Tibial nerve (tissue), 4 donors: Measurements from ENCODE around the gene PLA2G6. TPM values are rescaled to one million over a fixed set of nuclear protein-coding genes. Genes with fewer than 3 reads are reported as not detected.

Source experiments
- DNase-seq, 2 donors: peaks; one replicate each; pipeline ENCODE4 v3.0.0-alpha.2; 2019; ENCODE audit warnings: low spot score in 2 of 2
- H3K27ac ChIP-seq, 4 donors: fragments of 200-600 bp; sonication (generic) in 3 of 4; one replicate each; pipeline ENCODE4 v1.5.1; 2017 to 2019; ENCODE audit warnings: mild to moderate bottlenecking in 1 of 4
- H3K27me3 ChIP-seq, 2 donors: fragments of 200-600 bp; sonication (generic) in 1 of 2; one replicate each; pipeline versions ENCODE4 v1.5.1 to v1.6.0; 2017 to 2019
- H3K36me3 ChIP-seq, 3 donors: fragments of 200-600 bp; sonication (generic); one replicate each; pipeline ENCODE4 v1.5.1; 2018 to 2019
- H3K4me1 ChIP-seq, 4 donors: fragments of 200-600 bp; sonication (generic) in 3 of 4; one replicate each; pipeline ENCODE4 v1.5.1; 2017 to 2019
- H3K4me3 ChIP-seq, 4 donors: fragments of 200-600 bp; sonication (generic) in 3 of 4; one replicate each; pipeline ENCODE4 v1.5.1; 2017 to 2019; ENCODE audit warnings: mild to moderate bottlenecking in 1 of 4, moderate library complexity in 1 of 4
- H3K9me3 ChIP-seq, 4 donors: fragments of 200-600 bp; sonication (generic) in 3 of 4; one replicate each; pipeline ENCODE4 v1.5.1; 2017 to 2019
- EP300 ChIP-seq, 2 donors: sonication (generic); formaldehyde crosslinking; IDR thresholded peaks; one replicate each; pipeline ENCODE4 v1.6.1; 2017; ENCODE audit warnings: antibody characterized with exemption in 2 of 2, mild to moderate bottlenecking in 1 of 2
- POLR2A ChIP-seq, 2 donors: fragments of 450-650 bp; IDR thresholded peaks; one replicate each; pipeline ENCODE4 v1.6.1; 2017; ENCODE audit warnings: antibody characterized with exemption in 2 of 2, mild to moderate bottlenecking in 2 of 2, moderate library complexity in 2 of 2
- WGBS, 2 donors: methylation state at CpG; one replicate each; pipeline ENCODE4 v1.1.5; 2018; 5-methylcytosine and 5-hydroxymethylcytosine counted together
- small RNA-seq: library from RNA; depleted of rRNA; stranded (forward); fragments of <200 nt; gene quantifications from one replicate; pipeline ENCODE3, GENCODE V24; 2016
- total RNA-seq, 4 donors: library from RNA; depleted of rRNA; stranded (reverse); fragments of >200 nt; gene quantifications; one replicate each; pipeline ENCODE4 v1.1.0, GENCODE V29; 2016
- TF ChIP-seq, protein P1 (sequence below), 5 experiments: fragments of 200-600 bp in 3 of 5; fragments of 450-650 bp in 2 of 5; sonication (generic) in 3 of 5; IDR thresholded peaks; one replicate each; pipeline ENCODE4 v1.5.1; 2016 to 2019; ENCODE audit warnings: antibody characterized with exemption in 5 of 5, mild to moderate bottlenecking in 3 of 5, moderate library complexity in 2 of 5

PLA2G6 gene
- total RNA-seq, 4 donors from 2014 or later: 48.5 to 60.3 (median 55.1) TPM

DNA sequence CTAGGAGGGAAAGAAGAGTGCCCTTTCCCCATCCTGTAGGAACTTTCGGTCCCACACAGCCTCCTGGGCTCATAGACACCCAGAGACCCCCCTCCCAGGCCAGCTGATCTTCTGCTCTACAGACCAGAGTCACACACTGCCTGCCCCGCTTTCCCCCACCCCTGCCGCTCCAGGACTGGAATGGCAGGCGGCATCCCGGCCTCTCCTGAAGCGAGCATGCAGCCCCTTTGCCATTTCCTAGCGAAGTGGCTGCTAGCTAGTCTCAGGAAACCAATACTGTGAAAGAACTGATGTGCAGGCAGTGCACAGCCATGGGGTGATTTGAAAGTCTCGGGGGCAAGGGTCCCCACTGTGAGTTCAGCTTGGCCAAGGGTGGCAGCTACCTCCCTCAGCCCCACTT lies 116.1 kb downstream of the PLA2G6 start:
- TF ChIP-seq EP300 (IDR thresholded peaks at IDR 0.05) (no peak), POLR2A (IDR thresholded peaks at IDR 0.05) (no peak)
- TF ChIP-seq, protein P1, sequence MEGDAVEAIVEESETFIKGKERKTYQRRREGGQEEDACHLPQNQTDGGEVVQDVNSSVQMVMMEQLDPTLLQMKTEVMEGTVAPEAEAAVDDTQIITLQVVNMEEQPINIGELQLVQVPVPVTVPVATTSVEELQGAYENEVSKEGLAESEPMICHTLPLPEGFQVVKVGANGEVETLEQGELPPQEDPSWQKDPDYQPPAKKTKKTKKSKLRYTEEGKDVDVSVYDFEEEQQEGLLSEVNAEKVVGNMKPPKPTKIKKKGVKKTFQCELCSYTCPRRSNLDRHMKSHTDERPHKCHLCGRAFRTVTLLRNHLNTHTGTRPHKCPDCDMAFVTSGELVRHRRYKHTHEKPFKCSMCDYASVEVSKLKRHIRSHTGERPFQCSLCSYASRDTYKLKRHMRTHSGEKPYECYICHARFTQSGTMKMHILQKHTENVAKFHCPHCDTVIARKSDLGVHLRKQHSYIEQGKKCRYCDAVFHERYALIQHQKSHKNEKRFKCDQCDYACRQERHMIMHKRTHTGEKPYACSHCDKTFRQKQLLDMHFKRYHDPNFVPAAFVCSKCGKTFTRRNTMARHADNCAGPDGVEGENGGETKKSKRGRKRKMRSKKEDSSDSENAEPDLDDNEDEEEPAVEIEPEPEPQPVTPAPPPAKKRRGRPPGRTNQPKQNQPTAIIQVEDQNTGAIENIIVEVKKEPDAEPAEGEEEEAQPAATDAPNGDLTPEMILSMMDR (IDR thresholded peaks at IDR 0.05): no peak
- no peak for DNase-seq
- Histone ChIP-seq H3K9me3 (no peaks in the 10 kb centered on the region), H3K27ac (peak overlapping the region in 3 of 4 donors; percentile 30 to 96 (median 60)), H3K4me1 (peaks cover 0 to 55% (median 21%) of the 10 kb centered on the region in 4 donors), H3K4me3 (no peak overlapping the region), H3K36me3 (peaks cover 0 to 89% (median 13%) of the 10 kb centered on the region in 3 donors), H3K27me3 (no peaks in the 10 kb centered on the region)
- WGBS, 2 donors: 89 to 97% methylated on average over 8 of the region's 8 CpGs

DNA sequence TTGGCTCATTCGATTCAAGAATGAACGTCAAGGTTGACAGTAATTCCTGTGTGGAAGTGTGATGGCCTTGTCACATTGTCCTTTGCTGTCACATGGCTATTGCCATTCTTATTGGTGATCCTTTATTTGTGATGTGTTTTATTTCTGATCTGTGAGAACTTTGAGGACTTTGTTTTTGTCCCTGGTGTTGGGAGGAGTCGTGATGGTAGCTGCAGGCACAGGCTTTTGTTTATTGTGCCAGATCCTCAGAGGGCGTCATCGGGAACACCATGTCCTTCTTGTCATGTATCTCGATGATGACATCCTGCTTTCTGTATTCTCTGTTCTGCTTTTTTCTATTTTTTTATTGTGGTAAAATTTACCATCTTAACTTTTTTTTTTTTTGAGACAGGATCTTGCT lies 118.8 kb downstream of the PLA2G6 start:
- peak; percentile 59 to 71 for DNase-seq
- peak overlapping the region; percentile 63 to 96 (median 92) for H3K27ac ChIP-seq
- no peaks in the 10 kb centered on the region for H3K9me3 ChIP-seq
- H3K36me3 ChIP-seq: peaks cover 0 to 81% (median 17%) of the 10 kb centered on the region in 3 donors
- WGBS, 2 donors: 43 to 50% methylated on average over 6 of the region's 6 CpGs
- H3K4me3 ChIP-seq: no peak overlapping the region
- H3K4me1 ChIP-seq: peaks cover 0 to 33% (median 11%) of the 10 kb centered on the region in 4 donors
- TF ChIP-seq EP300 (IDR thresholded peaks at IDR 0.05) (peak; percentile 95 to 97), POLR2A (IDR thresholded peaks at IDR 0.05) (peak in 1 of 2 donors; percentile 34)
- TF ChIP-seq, protein P1 (IDR thresholded peaks at IDR 0.05): no peak
- H3K27me3 ChIP-seq: no peaks in the 10 kb centered on the region

Small RNAs within 50 kb of the gene (small RNA-seq; reads per million reads assigned to genes)
- gene RN7SL704P: not detected

Other genes with a start within 250 kb of the PLA2G6 start
- gene C22orf23, start 228.2 kb downstream of the PLA2G6 start, total RNA-seq: under 1 TPM in 1 of 4 donors, not detected in 3; 0.21 TPM
- gene POLR2F, start 228.1 kb downstream of the PLA2G6 start, total RNA-seq: 100 to 1,000 TPM in 3 of 4 donors, 10 to 100 TPM in 1; 54.7 to 181 (median 120) TPM
- 10 to 100 TPM; 59.9 to 94.0 (median 84.2) TPM for gene SOX10, start 197.3 kb downstream of the PLA2G6 start, total RNA-seq
- gene PICK1, start 124.4 kb downstream of the PLA2G6 start, total RNA-seq: 10 to 100 TPM; 32.1 to 49.8 (median 44.2) TPM
- 1 to 10 TPM in 3 of 4 donors, under 1 TPM in 1; 0.98 to 1.8 (median 1.4) TPM for gene SLC16A8, start 97.6 kb downstream of the PLA2G6 start, total RNA-seq
- gene BAIAP2L2, start 71.1 kb downstream of the PLA2G6 start, total RNA-seq: 1 to 10 TPM in 3 of 4 donors, not detected in 1; 1.3 to 2.7 (median 2.1) TPM
- 100 to 1,000 TPM in 2 of 4 donors, 10 to 100 TPM in 2; 68.1 to 110 (median 96.8) TPM for gene MAFF, start 20.2 kb upstream of the PLA2G6 start, total RNA-seq
- 100 to 1,000 TPM in 1 of 4 donors, 10 to 100 TPM in 3; 61.1 to 138 (median 72.0) TPM for gene TMEM184B, start 91.2 kb upstream of the PLA2G6 start, total RNA-seq
- gene CSNK1E, start 135.6 kb upstream of the PLA2G6 start, total RNA-seq: 100 to 1,000 TPM; 122 to 235 (median 164) TPM